ENCODE results near the gene ZCRB1. TPM values are rescaled to one million over a fixed set of nuclear protein-coding genes. Genes with fewer than 3 reads are reported as not detected.

Gene ZCRB1, protein sequence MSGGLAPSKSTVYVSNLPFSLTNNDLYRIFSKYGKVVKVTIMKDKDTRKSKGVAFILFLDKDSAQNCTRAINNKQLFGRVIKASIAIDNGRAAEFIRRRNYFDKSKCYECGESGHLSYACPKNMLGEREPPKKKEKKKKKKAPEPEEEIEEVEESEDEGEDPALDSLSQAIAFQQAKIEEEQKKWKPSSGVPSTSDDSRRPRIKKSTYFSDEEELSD
- 15.0 and 33.4 TPM in 2 replicates for total RNA-seq

DNA sequence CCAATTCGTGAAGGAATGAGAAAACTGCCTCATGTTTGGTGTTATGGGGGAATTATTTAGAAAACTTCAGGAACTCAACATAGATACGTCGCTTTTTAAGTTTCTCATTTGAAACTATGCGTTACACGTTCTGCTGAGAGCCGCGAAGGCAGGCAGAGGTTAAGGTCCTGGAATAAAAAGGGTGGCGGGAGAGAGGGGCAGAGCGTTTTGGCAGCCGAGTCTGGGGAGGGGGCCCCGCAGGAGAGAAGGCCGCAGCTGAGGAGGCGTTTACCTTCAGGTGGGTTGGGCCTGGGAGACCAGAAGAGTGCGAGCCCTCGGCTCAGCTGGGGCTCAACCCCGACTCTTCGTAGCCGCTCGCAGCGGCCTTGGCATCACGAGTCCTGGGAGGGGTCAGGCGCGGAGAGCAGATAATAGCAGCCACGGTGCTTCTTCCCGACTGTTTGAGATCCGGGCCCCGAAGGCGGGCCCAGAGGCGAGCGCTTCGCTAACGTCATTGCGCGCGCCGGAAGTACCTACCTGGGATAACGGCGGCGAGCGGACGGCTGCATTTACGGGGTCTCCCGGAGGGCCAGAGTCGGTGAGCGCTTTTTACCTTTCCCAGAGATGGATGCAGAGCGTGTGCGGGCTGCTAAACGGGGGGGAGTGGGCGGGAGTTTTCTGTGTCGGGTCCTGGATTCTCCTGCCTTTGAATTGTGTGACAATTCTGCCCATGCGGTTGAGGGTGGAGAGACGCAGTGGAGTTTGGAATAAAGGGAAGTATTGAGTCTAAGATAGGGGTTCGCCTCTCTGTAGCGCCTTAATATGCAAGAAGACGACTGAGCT lies at the start of gene ZCRB1, which contains the start of gene PPHLN1:
ZCRB1 (minus strand) TSS at position 442 of the 822 bp plus-strand sequence. CDS start 1,992 bp downstream, outside the sequence.
PPHLN1 (plus strand) TSS at position 515 of the 822 bp plus-strand sequence. CDS start 9,736 bp downstream, outside the sequence.
- TF ChIP-seq, protein P1, sequence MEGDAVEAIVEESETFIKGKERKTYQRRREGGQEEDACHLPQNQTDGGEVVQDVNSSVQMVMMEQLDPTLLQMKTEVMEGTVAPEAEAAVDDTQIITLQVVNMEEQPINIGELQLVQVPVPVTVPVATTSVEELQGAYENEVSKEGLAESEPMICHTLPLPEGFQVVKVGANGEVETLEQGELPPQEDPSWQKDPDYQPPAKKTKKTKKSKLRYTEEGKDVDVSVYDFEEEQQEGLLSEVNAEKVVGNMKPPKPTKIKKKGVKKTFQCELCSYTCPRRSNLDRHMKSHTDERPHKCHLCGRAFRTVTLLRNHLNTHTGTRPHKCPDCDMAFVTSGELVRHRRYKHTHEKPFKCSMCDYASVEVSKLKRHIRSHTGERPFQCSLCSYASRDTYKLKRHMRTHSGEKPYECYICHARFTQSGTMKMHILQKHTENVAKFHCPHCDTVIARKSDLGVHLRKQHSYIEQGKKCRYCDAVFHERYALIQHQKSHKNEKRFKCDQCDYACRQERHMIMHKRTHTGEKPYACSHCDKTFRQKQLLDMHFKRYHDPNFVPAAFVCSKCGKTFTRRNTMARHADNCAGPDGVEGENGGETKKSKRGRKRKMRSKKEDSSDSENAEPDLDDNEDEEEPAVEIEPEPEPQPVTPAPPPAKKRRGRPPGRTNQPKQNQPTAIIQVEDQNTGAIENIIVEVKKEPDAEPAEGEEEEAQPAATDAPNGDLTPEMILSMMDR (IDR thresholded peaks at IDR 0.05; ENCODE audit: insufficient read depth, low read length, severe bottlenecking) = no peak
- Histone ChIP-seq H3K27me3 (ENCODE audit: control insufficient read depth, insufficient read depth, low read length) (no peaks in the 10 kb centered on the region), H3K4me3 (ENCODE audit: low read depth, low read length) (peak within 1 kb of the TSS; percentile 77), H3K36me3 (ENCODE audit: control insufficient read depth, insufficient read depth, low read length) (peaks cover 3% of the 10 kb centered on the region)
- DNase-seq (ENCODE audit: low read depth) (peak; percentile 72), FAIRE-seq (no peak)

DNA sequence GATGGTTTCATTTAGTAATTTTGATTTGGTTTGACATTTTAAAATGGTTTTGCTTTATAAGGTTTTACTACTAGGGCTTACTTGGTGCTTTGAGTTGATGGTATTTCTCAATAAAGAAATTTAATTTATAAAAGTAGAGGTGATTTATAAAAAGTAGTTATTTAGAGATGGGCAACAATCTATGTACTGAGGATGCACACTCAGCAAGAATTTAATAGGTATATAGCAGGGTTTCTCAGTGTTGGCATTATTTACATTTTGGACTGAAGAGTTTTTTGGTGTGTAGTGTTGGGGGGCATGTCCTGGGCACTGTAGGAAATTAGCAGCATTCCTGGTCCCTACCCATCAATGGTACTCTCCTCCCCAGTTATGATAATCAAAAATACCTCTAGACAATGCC lies 47.8 kb upstream of the ZCRB1 start:
- Histone ChIP-seq H3K27me3 (ENCODE audit: control insufficient read depth, insufficient read depth, low read length) (no peaks in the 10 kb centered on the region), H3K4me3 (ENCODE audit: low read depth, low read length) (no peak overlapping the region), H3K36me3 (ENCODE audit: control insufficient read depth, insufficient read depth, low read length) (peaks cover 3% of the 10 kb centered on the region)
- DNase-seq (ENCODE audit: low read depth) (no peak), FAIRE-seq (no peak)
- TF ChIP-seq, protein P1 (IDR thresholded peaks at IDR 0.05; ENCODE audit: insufficient read depth, low read length, severe bottlenecking) = no peak

DNA sequence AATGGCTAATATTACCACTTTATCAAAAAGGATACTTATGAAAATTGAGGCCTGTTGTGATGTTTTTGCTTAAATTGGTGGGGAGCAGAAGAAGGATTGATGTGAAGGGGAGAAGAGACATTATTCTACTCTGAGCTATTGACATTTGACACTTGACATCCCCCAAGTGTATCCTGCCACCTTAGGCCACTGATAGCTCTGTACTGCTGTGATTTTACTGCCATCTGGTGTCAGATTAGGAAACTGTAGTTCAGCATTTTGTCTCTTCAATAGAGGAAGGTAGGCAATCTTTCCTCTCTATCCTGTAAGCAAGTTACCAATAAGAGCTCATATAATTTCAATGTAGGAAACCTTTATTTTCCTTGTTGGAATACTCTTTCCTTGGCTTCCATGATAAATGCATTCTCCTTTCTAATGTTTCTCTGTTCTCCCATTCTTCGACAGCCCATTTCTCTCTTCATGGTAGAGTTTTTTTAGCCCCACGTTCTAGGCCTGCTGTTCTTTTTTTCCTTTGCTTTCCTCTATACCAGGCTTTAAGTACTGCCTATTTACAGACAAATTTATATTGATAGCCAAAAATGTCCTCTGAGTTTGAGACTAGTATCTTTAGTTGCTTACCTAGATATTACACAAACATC lies 46.4 kb upstream of the ZCRB1 start:
- peaks cover 3% of the 10 kb centered on the region for H3K36me3 ChIP-seq (ENCODE audit: control insufficient read depth, insufficient read depth, low read length)
- FAIRE-seq = no peak
- no peak overlapping the region for H3K4me3 ChIP-seq (ENCODE audit: low read depth, low read length)
- peak; percentile 60 for DNase-seq (ENCODE audit: low read depth)
- TF ChIP-seq, protein P1 (IDR thresholded peaks at IDR 0.05; ENCODE audit: insufficient read depth, low read length, severe bottlenecking) = peak; percentile 74
- no peaks in the 10 kb centered on the region for H3K27me3 ChIP-seq (ENCODE audit: control insufficient read depth, insufficient read depth, low read length)

DNA sequence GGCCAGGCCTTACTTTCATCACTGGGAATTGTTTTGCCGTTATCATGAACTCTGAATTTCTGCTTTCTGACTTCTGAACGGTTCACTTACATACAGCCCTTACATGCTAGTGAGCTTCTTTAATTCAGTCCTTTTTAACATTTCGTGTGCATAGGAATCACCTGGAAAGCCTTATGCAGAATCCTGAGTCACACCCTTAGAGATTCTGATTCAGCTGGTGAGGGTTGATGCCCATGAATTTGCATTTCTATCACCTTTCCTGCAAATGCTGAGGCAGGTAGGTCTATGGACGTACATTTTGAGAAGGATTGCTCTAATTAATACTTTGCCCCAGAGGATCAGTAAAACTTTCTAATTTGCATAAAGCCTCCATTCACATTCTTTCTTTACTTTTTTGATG lies 44.1 kb upstream of the ZCRB1 start:
- Histone ChIP-seq H3K4me3 (ENCODE audit: low read depth, low read length) (no peak overlapping the region), H3K36me3 (ENCODE audit: control insufficient read depth, insufficient read depth, low read length) (no peaks in the 10 kb centered on the region), H3K27me3 (ENCODE audit: control insufficient read depth, insufficient read depth, low read length) (no peaks in the 10 kb centered on the region)
- DNase-seq (ENCODE audit: low read depth) (peak; percentile 25), FAIRE-seq (no peak)
- TF ChIP-seq, protein P1 (IDR thresholded peaks at IDR 0.05; ENCODE audit: insufficient read depth, low read length, severe bottlenecking) = no peak

- FAIRE-seq = no peak
- Histone ChIP-seq H3K27me3 (ENCODE audit: control insufficient read depth, insufficient read depth, low read length) (no peaks in the 10 kb centered on the region), H3K36me3 (ENCODE audit: control insufficient read depth, insufficient read depth, low read length) (no peaks in the 10 kb centered on the region), H3K4me3 (ENCODE audit: low read depth, low read length) (no peak overlapping the region)
- TF ChIP-seq, protein P1 (IDR thresholded peaks at IDR 0.05; ENCODE audit: insufficient read depth, low read length, severe bottlenecking) = no peak
- DNase-seq (ENCODE audit: low read depth) = no peak
These were observed 39.6 kb upstream of the ZCRB1 start for GRCh38 chr12:42365486-42365885.
